ENCODE measurements around the gene NUDT1. TPM values are rescaled to one million over a fixed set of nuclear protein-coding genes. Genes with fewer than 3 reads are reported as not detected.

Gene NUDT1
- total RNA-seq, 1 donor from 2014 or later, result 12.8 TPM

DNA sequence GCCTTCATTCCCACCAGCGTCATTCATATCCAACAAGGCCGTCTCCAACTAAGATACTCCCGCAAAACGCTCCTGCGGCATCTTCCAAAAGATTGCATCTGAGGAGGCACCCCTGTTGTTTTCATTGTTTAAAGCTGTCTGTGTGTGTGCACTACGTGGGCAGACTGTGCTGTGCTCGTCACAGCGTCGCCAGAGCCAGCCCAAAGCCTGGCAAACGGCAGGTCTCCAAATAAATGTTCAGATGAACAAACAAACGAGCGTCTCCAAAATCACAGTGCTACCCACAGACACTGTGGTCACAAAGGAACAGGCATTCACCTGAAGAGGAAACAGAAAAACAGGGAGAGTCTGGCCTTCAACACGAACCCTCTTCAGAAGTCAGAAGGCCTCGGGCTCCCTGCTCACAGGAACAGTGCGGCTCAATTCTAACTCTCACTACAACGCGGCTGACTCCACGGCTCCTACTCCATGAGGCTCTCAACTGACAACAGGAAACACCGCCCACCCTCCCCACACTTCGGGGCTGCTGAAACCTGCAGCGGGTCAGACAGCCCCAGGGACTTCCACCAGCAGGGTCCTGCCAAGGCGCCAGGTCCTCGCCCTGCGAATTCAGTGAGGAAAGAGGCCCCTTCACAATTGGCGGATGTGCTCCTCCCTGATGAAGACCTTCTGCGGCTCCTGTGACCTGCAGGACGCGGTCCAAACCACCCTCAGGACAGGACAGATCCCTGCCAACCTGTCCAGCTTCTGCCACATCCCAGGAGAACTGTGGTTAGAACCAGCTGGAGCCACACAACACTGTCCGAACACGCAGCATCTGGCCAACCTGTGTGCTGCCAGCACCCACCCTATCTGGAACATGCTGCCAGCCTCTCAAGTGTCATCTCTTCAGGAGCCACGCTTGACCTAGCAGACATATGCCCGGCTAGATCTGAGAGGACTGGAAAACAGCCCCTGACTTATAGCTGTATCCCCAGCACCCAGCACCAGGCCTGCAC, 45.3 kb upstream of the NUDT1 start:
- TF ChIP-seq, protein P1, sequence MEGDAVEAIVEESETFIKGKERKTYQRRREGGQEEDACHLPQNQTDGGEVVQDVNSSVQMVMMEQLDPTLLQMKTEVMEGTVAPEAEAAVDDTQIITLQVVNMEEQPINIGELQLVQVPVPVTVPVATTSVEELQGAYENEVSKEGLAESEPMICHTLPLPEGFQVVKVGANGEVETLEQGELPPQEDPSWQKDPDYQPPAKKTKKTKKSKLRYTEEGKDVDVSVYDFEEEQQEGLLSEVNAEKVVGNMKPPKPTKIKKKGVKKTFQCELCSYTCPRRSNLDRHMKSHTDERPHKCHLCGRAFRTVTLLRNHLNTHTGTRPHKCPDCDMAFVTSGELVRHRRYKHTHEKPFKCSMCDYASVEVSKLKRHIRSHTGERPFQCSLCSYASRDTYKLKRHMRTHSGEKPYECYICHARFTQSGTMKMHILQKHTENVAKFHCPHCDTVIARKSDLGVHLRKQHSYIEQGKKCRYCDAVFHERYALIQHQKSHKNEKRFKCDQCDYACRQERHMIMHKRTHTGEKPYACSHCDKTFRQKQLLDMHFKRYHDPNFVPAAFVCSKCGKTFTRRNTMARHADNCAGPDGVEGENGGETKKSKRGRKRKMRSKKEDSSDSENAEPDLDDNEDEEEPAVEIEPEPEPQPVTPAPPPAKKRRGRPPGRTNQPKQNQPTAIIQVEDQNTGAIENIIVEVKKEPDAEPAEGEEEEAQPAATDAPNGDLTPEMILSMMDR (IDR thresholded peaks at IDR 0.05), result no peak
- Mint-ChIP-seq H3K27ac (ENCODE audit: unreplicated experiment) (no peak overlapping the region), H3K9me3 (ENCODE audit: unreplicated experiment) (no peaks in the 10 kb centered on the region), H3K36me3 (ENCODE audit: unreplicated experiment) (peaks cover 28% of the 10 kb centered on the region), H3K27me3 (ENCODE audit: unreplicated experiment) (no peaks in the 10 kb centered on the region), H3K4me3 (ENCODE audit: unreplicated experiment) (no peak overlapping the region), H3K4me1 (ENCODE audit: unreplicated experiment) (no peaks in the 10 kb centered on the region)
- peak; percentile 78 for DNase-seq (ENCODE audit: extremely low spot score, unreplicated experiment)

DNA sequence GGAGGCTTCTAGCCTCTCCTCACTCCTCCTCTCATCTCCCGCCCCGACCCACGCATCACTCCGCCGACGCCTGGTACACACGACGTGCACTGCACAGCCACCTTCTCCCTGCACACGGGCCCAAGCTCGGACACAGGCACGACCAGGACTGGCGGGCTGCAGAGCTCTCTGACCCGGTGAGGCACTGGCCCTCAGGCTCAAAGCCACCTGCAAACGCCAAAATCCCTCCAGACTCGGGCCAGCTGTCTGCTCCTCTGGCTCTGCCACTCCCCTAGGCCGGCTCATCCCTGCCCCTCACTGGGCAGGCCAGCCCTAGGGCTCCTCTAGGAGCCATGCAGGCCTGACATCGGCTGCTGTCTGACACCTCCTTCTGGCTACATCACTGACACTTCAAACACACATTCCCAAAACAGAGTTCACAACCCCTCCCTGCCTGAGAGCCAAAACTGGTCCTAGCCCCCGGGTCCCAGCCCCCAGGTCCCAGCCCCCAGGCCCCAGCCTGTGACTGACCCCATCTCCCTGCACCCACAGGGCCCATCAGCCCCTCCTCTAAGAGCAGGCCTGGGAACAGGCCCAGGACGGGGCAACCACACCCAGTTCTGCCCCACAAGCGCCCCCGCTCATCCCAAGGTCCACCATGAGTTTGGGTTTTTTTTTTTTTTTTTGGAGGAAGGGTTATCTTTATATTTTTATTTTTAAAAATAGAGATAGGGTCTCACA, 44.4 kb upstream of the NUDT1 start:
- H3K4me3 Mint-ChIP-seq (ENCODE audit: unreplicated experiment), result no peak overlapping the region
- H3K36me3 Mint-ChIP-seq (ENCODE audit: unreplicated experiment), result peaks cover 25% of the 10 kb centered on the region
- H3K27ac Mint-ChIP-seq (ENCODE audit: unreplicated experiment), result no peak overlapping the region
- H3K27me3 Mint-ChIP-seq (ENCODE audit: unreplicated experiment), result no peaks in the 10 kb centered on the region
- no peaks in the 10 kb centered on the region for H3K4me1 Mint-ChIP-seq (ENCODE audit: unreplicated experiment)
- TF ChIP-seq, protein P1 (IDR thresholded peaks at IDR 0.05), result no peak
- no peaks in the 10 kb centered on the region for H3K9me3 Mint-ChIP-seq (ENCODE audit: unreplicated experiment)
- DNase-seq (ENCODE audit: extremely low spot score, unreplicated experiment), result no peak

- no peak overlapping the region for H3K4me3 Mint-ChIP-seq (ENCODE audit: unreplicated experiment)
- H3K36me3 Mint-ChIP-seq (ENCODE audit: unreplicated experiment), result peaks cover 23% of the 10 kb centered on the region
- H3K27ac Mint-ChIP-seq (ENCODE audit: unreplicated experiment), result no peak overlapping the region
- no peaks in the 10 kb centered on the region for H3K27me3 Mint-ChIP-seq (ENCODE audit: unreplicated experiment)
- no peak for DNase-seq (ENCODE audit: extremely low spot score, unreplicated experiment)
- TF ChIP-seq, protein P1 (IDR thresholded peaks at IDR 0.05), result no peak
- no peaks in the 10 kb centered on the region for H3K9me3 Mint-ChIP-seq (ENCODE audit: unreplicated experiment)
- peaks cover 1% of the 10 kb centered on the region for H3K4me1 Mint-ChIP-seq (ENCODE audit: unreplicated experiment)
Measured at GRCh38 chr7:2198206-2198605, 43.8 kb upstream of the NUDT1 start.

DNA sequence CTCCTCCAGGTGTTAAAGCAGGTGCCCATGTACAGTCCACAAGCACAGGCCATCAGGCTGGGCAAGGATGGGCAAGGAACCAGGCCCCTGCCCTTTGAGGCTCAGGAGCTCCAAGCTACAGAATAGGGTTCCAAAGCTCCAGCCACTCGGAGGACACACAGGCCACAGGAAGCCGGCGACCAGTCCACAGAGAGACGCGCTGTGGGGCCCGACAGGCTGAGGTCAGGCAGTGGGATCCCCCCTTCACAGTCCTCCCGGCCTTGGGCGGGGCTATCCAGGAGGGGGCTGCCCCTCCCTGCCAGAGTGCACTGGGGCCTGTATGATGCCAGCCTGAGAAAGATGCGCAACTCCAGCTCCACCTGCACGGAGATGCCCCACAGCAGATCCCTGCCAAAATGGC, 43.3 kb upstream of the NUDT1 start:
- TF ChIP-seq, protein P1 (IDR thresholded peaks at IDR 0.05), result no peak
- Mint-ChIP-seq H3K4me3 (ENCODE audit: unreplicated experiment) (no peak overlapping the region), H3K36me3 (ENCODE audit: unreplicated experiment) (peaks cover 23% of the 10 kb centered on the region), H3K4me1 (ENCODE audit: unreplicated experiment) (peaks cover 5% of the 10 kb centered on the region), H3K27ac (ENCODE audit: unreplicated experiment) (no peak overlapping the region), H3K27me3 (ENCODE audit: unreplicated experiment) (no peaks in the 10 kb centered on the region), H3K9me3 (ENCODE audit: unreplicated experiment) (no peaks in the 10 kb centered on the region)
- DNase-seq (ENCODE audit: extremely low spot score, unreplicated experiment), result no peak

- Mint-ChIP-seq H3K36me3 (ENCODE audit: unreplicated experiment) (peaks cover 23% of the 10 kb centered on the region), H3K27me3 (ENCODE audit: unreplicated experiment) (no peaks in the 10 kb centered on the region), H3K4me3 (ENCODE audit: unreplicated experiment) (no peak overlapping the region), H3K4me1 (ENCODE audit: unreplicated experiment) (peaks cover 12% of the 10 kb centered on the region), H3K27ac (ENCODE audit: unreplicated experiment) (no peak overlapping the region), H3K9me3 (ENCODE audit: unreplicated experiment) (no peaks in the 10 kb centered on the region)
- no peak for DNase-seq (ENCODE audit: extremely low spot score, unreplicated experiment)
- TF ChIP-seq, protein P1 (IDR thresholded peaks at IDR 0.05), result no peak
Measured at GRCh38 chr7:2199528-2199927, 42.5 kb upstream of the NUDT1 start.

Data from osteocyte (in vitro differentiated cells).